Measurements from ENCODE around the gene APOD. TPM values are rescaled to one million over a fixed set of nuclear protein-coding genes. Genes with fewer than 3 reads are reported as not detected.

Gene APOD
- total and polyA plus RNA-seq, 2 of the 8 experiments (the other 6 are each of a cell fraction or from before 2014, with no cell fraction given) = not detected

DNA sequence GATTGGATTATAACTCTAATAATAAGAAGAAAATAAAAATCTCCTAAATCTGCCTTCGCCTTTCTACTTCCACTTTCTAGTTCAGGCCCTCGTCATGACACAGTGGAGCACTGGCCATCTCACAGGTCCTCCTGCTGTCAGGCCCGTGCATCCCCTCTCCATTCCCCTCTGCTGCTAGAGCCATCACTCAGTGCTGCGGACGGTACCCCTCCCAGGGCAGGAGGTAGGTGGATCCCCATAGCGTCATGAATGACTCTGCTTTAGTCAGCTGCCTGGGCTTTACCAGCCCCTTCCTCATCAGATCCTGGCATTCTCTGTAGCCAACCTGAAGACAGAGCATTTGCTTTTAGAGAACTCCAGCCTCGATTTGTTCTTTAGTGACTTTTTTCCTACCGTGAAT is 28.6 kb downstream of the APOD start:
- H3K4me1 ChIP-seq (replicated peaks in 1 of 4; ENCODE audit: control insufficient read depth in 3 of 4, insufficient read depth in 4 of 4, low read length in 3 of 4) = peaks cover 0 to 3% (median under 1%) of the 10 kb centered on the region in 4 experiments; a peak in 1 of 7 replicates
- no peaks in the 10 kb centered on the region for H3K9me3 ChIP-seq (ENCODE audit: insufficient read depth in 2 of 2, low read depth in 1 of 2, low read length in 1 of 2)
- 65% methylated on average over 8 of the region's 8 CpGs; no CpG with 5 or more reads in 1 of the 2 experiments for WGBS, 2 experiments (ENCODE audit: extremely low coverage in 1 of 2, insufficient coverage in 1 of 2, insufficient read length in 1 of 2, insufficient replicate concordance in 2 of 2, low coverage in 1 of 2, low lambda C conversion rate in 2 of 2, missing lambda C conversion rate in 1 of 2)
- H3K79me2 ChIP-seq (ENCODE audit: control insufficient read depth in 1 of 2, insufficient read depth in 2 of 2, low read length in 2 of 2) = no peaks in the 10 kb centered on the region
- no peak overlapping the region for H3K4ac ChIP-seq (replicated peaks; ENCODE audit: insufficient read length, low read depth, low read length)
- TF ChIP-seq FOSL1 (IDR thresholded peaks at IDR 0.05; ENCODE audit: insufficient read depth, low read depth, low read length) = no peak
- no peak for TF ChIP-seq NRF1 (IDR thresholded peaks at IDR 0.05; ENCODE audit: low read depth, low read length)
- TF ChIP-seq CEBPB (IDR thresholded peaks at IDR 0.05; ENCODE audit: low read depth, low read length) = no peak
- no peak for TF ChIP-seq TAF7 (optimal IDR thresholded peaks at IDR 0.05; ENCODE audit: borderline replicate concordance, low read depth, low read length)
- no peak for TF ChIP-seq SIRT6 (IDR thresholded peaks at IDR 0.05; ENCODE audit: low read length)
- H3K4me2 ChIP-seq (ENCODE audit: insufficient read depth in 1 of 2, low read depth in 2 of 2, low read length in 2 of 2) = no peak overlapping the region
- DNase-seq (ENCODE audit: low read depth in 1 of 2, low spot score in 2 of 2) (no peak), FAIRE-seq (no peak)
- H3K27me3 ChIP-seq (replicated peaks in 1 of 4; ENCODE audit: control insufficient read depth in 3 of 4, extremely low read depth in 1 of 4, insufficient read depth in 3 of 4, low read length in 3 of 4) = no peaks in the 10 kb centered on the region; a peak in 3 of 7 replicates
- H4K20me1 ChIP-seq (replicated peaks in 1 of 2; ENCODE audit: control insufficient read depth in 1 of 2, insufficient read depth in 2 of 2, low read length in 2 of 2) = no peaks in the 10 kb centered on the region
- no peak overlapping the region for H3K4me3 ChIP-seq (ENCODE audit: extremely low read depth in 1 of 4, insufficient read depth in 2 of 4, low read depth in 3 of 4, low read length in 4 of 4)
- no peak overlapping the region for H2AK5ac ChIP-seq (ENCODE audit: low read depth, low read length)
- no peak overlapping the region for H2BK12ac ChIP-seq (ENCODE audit: low read depth, low read length)
- H2BK20ac ChIP-seq (ENCODE audit: low read length) = no peak overlapping the region
- no peak overlapping the region for H3K18ac ChIP-seq (ENCODE audit: extremely low read depth, low read length)
- H3K9ac ChIP-seq (replicated peaks in 1 of 4; ENCODE audit: extremely low read depth in 1 of 4, low read depth in 3 of 4, low read length in 3 of 4) = no peak overlapping the region
- CTCF ChIA-PET (ENCODE audit: partially characterized antibody) = interaction anchor here (1.1 to 2.5 kb wide), 4 partner anchors 11 to 28 kb away, joined by 3 to 9 read pairs (median 4); partner anchors contain the start of gene APOD
- no peak overlapping the region for H2BK15ac ChIP-seq (ENCODE audit: low read length)
- H3K79me1 ChIP-seq (ENCODE audit: low read depth, low read length) = no peaks in the 10 kb centered on the region
- H3K23ac ChIP-seq (ENCODE audit: insufficient read length) = no peak overlapping the region
- H3K36me3 ChIP-seq (ENCODE audit: control insufficient read depth in 2 of 4, insufficient read depth in 4 of 4, low read length in 3 of 4) = no peaks in the 10 kb centered on the region
- H2BK120ac ChIP-seq (replicated peaks; ENCODE audit: low read depth, low read length) = no peak overlapping the region
- H3K14ac ChIP-seq (ENCODE audit: insufficient read length) = no peak overlapping the region
- POLR2A ChIA-PET (ENCODE audit: partially characterized antibody) = interaction anchor here (1.3 to 1.5 kb wide), 2 partner anchors 12 kb away, joined by 3 to 5 read pairs; partner anchors contain the start of gene PPP1R2
- no peak overlapping the region for H2AFZ ChIP-seq (ENCODE audit: low read length)
- no peak overlapping the region for H4K5ac ChIP-seq (ENCODE audit: insufficient read length, low read depth, low read length)
- H4K8ac ChIP-seq (ENCODE audit: extremely low read depth, insufficient read depth, low read length) = no peak overlapping the region
- H3K23me2 ChIP-seq (ENCODE audit: low read depth, low read length) = no peaks in the 10 kb centered on the region
- no peak overlapping the region for H3K56ac ChIP-seq (replicated peaks; ENCODE audit: insufficient read length, low read depth, low read length)
- no peak overlapping the region for H2BK5ac ChIP-seq (ENCODE audit: low read depth, low read length)
- H4K91ac ChIP-seq (replicated peaks; ENCODE audit: insufficient read length, low read length) = no peak overlapping the region
- no peak overlapping the region for H3K27ac ChIP-seq (ENCODE audit: low read depth, low read length)
